Ascending aorta (tissue), 2 donors: ENCODE data around the gene CEP41. TPM values are rescaled to one million over a fixed set of nuclear protein-coding genes. Genes with fewer than 3 reads are reported as not detected.
A peak's percentile ranks its signal among the peaks of the same experiment; 100 is the strongest.

ENCODE experiments used
- DNase-seq, 2 donors: peaks; one replicate each; pipeline ENCODE4 v3.0.0-alpha.2; 2019; ENCODE audit warnings: low spot score in 2 of 2
- H3K27ac ChIP-seq, 2 donors: fragments of 200-600 bp; sonication (generic); one replicate each; pipeline ENCODE4 v1.5.1; 2016 to 2017; ENCODE audit warnings: mild to moderate bottlenecking in 1 of 2
- H3K27me3 ChIP-seq: fragments of 200-600 bp; sonication (generic); one replicate; pipeline ENCODE4 v1.5.1; 2017
- H3K36me3 ChIP-seq, 2 donors: fragments of 200-600 bp; sonication (generic); one replicate each; pipeline ENCODE4 v1.5.1; 2016
- H3K4me1 ChIP-seq, 2 donors: fragments of 200-600 bp; sonication (generic); one replicate each; pipeline ENCODE4 v1.5.1; 2016 to 2017; ENCODE audit warnings: mild to moderate bottlenecking in 1 of 2
- H3K4me3 ChIP-seq, 2 donors: fragments of 200-600 bp; sonication (generic); one replicate each; pipeline ENCODE4 v1.5.1; 2016 to 2017; ENCODE audit warnings: mild to moderate bottlenecking in 1 of 2
- H3K9me3 ChIP-seq, 2 donors: fragments of 200-600 bp; sonication (generic); one replicate each; pipeline ENCODE4 v1.5.1; 2016
- intact Hi-C: fragments of 100-400 bp; cut with DNase I; formaldehyde crosslinking; loops from one replicate; pipeline ENCODE4 v1.15.1; 2023
- total RNA-seq: library from RNA; depleted of rRNA; stranded (reverse); fragments of >200 nt; gene quantifications from one replicate; pipeline ENCODE4 v1.1.0, GENCODE V29; 2016
- TF ChIP-seq, protein P1 (sequence below), 3 experiments: fragments of 200-600 bp in 2 of 3; fragments of 450-650 bp in 1 of 3; sonication (generic) in 2 of 3; IDR thresholded peaks; one replicate each; pipeline ENCODE4 v1.5.1; 2016 to 2019; ENCODE audit warnings: antibody characterized with exemption in 3 of 3, mild to moderate bottlenecking in 1 of 3, moderate library complexity in 1 of 3

Gene CEP41
- total RNA-seq, 1 donor from 2014 or later = 4.3 TPM

DNA sequence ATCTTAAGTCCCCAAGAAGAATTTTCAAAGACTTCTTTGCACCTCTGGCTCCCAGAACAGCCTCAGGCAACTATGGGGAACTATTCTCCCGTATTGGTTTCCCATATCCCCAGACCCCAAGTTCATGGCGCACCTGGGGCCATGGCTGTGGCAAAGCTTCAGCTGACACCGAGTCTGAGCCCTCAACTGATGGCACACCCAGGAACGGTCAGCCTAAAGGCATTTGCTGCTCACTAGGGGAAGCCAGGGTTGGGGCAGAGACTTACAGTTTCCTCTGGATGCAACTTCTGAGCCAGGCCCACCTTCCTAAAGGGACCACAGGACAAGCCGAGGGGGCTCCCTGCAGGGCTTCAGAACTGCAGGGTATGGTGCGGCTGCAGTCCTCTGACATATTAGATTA is 74.3 kb downstream of the CEP41 start:
- peak in 1 of 2 donors; percentile 49 for DNase-seq
- no peaks in the 10 kb centered on the region for H3K36me3 ChIP-seq
- intact Hi-C loops = loop anchor here (10.0 kb wide), 1 partner anchor 298 kb away; the partner anchor contains the start of gene COPG2
- peaks cover 8 to 28% of the 10 kb centered on the region in 2 donors for H3K4me1 ChIP-seq
- no peak overlapping the region for H3K27ac ChIP-seq
- H3K4me3 ChIP-seq = no peak overlapping the region
- H3K27me3 ChIP-seq = no peaks in the 10 kb centered on the region
- TF ChIP-seq, protein P1, sequence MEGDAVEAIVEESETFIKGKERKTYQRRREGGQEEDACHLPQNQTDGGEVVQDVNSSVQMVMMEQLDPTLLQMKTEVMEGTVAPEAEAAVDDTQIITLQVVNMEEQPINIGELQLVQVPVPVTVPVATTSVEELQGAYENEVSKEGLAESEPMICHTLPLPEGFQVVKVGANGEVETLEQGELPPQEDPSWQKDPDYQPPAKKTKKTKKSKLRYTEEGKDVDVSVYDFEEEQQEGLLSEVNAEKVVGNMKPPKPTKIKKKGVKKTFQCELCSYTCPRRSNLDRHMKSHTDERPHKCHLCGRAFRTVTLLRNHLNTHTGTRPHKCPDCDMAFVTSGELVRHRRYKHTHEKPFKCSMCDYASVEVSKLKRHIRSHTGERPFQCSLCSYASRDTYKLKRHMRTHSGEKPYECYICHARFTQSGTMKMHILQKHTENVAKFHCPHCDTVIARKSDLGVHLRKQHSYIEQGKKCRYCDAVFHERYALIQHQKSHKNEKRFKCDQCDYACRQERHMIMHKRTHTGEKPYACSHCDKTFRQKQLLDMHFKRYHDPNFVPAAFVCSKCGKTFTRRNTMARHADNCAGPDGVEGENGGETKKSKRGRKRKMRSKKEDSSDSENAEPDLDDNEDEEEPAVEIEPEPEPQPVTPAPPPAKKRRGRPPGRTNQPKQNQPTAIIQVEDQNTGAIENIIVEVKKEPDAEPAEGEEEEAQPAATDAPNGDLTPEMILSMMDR (IDR thresholded peaks at IDR 0.05) = no peak
- no peaks in the 10 kb centered on the region for H3K9me3 ChIP-seq

DNA sequence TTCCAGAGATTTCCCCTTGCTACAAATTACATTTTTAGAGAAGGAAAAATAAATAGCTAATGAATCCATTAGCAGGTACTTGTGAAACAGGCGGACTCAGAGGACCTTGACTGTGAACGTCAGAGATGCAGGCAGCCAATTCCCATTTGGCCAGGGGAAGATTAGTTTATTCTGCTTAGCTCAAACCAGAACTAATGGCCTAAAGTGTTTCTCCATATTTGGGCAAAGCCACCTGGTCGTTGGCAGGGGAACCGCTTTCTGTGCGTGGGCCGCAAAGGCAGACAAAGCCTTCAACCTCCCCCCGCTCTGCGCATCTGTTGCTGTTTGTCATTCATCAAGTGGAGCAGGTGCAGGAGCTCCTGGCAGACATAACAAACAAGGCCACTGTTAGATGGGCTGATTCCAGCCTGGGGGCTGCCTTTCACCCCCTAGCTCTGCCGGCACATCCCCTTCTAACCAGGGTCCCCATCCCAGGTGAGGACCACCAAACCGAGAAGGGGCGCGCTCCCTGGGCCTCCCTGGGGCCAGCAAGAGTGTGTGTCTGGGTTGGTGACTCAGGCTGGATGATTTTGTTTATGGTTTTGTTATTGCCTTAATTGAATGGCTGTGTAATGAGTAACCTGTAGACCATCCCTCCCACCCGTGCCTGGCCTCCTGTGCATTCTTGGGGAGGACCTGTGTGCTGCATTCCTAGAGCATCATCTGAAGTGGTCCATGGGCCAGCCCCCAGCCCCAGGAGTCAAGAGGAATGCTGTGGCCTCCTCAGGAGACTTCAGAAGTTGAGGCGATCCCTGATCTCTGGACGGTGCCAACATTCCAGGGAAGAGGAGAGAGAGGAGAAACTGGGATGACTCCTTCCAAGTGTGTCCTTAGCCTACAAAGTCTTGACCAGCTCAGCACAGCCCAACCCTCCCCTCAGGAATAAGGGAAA is 75.0 kb downstream of the CEP41 start:
- H3K27me3 ChIP-seq = no peaks in the 10 kb centered on the region
- intact Hi-C loops = loop anchor here (10.0 kb wide), 1 partner anchor 299 kb away; the partner anchor contains the start of gene COPG2
- no peak overlapping the region for H3K27ac ChIP-seq
- H3K4me1 ChIP-seq = peaks cover 5 to 27% of the 10 kb centered on the region in 2 donors
- H3K9me3 ChIP-seq = no peaks in the 10 kb centered on the region
- no peaks in the 10 kb centered on the region for H3K36me3 ChIP-seq
- TF ChIP-seq, protein P1 (IDR thresholded peaks at IDR 0.05) = no peak
- no peak for DNase-seq
- H3K4me3 ChIP-seq = no peak overlapping the region

DNA sequence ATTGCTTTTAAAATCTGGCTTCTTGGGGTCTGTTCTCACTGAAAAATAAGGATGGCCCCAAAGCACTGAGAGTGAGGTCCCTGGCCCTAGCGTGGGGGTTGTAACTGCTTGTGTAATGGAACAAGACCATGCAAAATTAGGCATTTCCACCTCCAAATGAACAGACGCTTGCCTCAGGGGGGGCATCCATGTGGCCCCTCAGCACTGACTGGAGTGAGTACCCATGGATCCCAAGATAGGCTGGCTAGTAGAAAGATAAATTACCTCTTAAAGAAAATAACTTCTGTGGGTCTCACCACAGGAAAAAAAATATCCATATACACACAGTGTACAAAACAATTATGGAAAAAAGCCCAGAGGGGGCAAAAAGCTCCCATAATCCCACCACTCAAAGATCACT is 75.7 kb downstream of the CEP41 start:
- Histone ChIP-seq H3K4me1 (peaks cover 4 to 20% of the 10 kb centered on the region in 2 donors), H3K27me3 (no peaks in the 10 kb centered on the region), H3K27ac (no peak overlapping the region), H3K4me3 (no peak overlapping the region), H3K36me3 (no peaks in the 10 kb centered on the region), H3K9me3 (no peaks in the 10 kb centered on the region)
- TF ChIP-seq, protein P1 (IDR thresholded peaks at IDR 0.05) = no peak
- intact Hi-C loops = loop anchor here (10.0 kb wide), 1 partner anchor 300 kb away; the partner anchor contains the start of gene COPG2
- no peak for DNase-seq

DNA sequence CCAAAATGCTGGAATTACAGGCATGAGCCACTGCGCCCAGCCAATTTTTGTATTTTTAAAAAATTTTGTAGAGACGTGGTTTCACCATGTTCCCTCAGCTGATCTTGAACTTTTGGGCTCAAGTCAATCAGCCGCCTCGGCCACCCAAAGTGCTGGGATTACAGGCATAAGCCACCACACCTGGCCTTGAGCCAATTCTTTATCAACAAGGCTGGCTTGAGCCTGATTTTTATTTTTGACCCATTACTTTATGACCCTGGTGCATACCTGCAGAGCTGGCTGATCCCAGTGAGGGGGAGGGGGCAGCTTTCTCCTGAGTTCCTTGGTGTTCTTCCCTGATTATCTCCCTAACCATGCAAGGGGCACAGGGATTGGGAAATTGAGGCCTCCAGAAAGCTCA is 76.4 kb downstream of the CEP41 start:
- no peaks in the 10 kb centered on the region for H3K36me3 ChIP-seq
- H3K27ac ChIP-seq = peak overlapping the region in 1 of 2 donors; percentile 52
- H3K27me3 ChIP-seq = no peaks in the 10 kb centered on the region
- intact Hi-C loops = loop anchor here (5.0 to 10.0 kb wide), 2 partner anchors 33 to 300 kb away; partner anchors contain the start of gene COPG2
- H3K9me3 ChIP-seq = peaks cover 0 to under 1% of the 10 kb centered on the region in 2 donors
- no peak overlapping the region for H3K4me3 ChIP-seq
- H3K4me1 ChIP-seq = peaks cover 4 to 14% of the 10 kb centered on the region in 2 donors
- TF ChIP-seq, protein P1 (IDR thresholded peaks at IDR 0.05) = no peak
- no peak for DNase-seq

DNA sequence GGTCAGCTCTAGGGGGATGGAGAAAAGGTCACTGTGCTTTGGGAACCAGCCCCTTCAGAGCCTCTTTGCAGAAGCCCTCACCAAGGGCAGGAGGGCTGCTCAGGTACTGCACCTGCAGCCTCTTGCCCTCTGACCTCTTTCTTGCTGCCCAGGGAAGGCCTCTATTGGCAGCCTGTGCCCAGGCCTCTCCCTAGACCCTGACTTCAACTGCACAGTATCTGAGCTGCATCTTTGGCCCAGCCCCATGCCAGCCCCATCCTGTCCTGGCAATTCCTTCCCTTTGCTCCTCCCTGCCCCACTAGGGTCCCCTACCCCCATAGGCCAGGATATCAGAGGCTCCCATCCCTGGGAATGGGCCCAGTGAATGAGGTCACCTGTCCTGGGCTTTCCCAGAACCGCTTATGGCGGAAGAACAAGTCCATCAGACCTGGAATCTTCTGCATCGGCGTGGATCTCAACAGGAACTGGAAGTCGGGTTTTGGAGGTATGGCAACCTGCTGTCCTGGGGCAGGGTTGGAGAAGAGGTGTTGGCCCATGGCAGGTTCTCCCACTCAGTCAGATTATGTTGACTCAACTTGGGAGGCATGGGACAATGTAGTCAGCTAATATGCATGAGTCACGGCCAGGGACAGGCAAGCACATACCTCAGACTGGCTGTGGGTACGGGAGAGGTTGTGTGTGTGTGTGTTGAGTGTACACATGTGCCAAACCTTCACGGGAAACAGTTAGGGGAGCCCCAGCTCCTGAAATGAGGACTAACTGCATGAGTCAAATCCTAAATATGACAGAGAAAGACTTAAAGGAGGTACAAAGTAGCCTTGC is 77.6 kb downstream of the CEP41 start:
- Histone ChIP-seq H3K36me3 (no peaks in the 10 kb centered on the region), H3K27me3 (no peaks in the 10 kb centered on the region), H3K27ac (peak overlapping the region; percentile 52 to 56), H3K4me3 (no peak overlapping the region), H3K4me1 (peaks cover 0 to 10% of the 10 kb centered on the region in 2 donors), H3K9me3 (peaks cover 0 to 5% of the 10 kb centered on the region in 2 donors)
- TF ChIP-seq, protein P1 (IDR thresholded peaks at IDR 0.05) = no peak
- intact Hi-C loops = loop anchor here (5.0 to 10.0 kb wide), 2 partner anchors 34 to 302 kb away; partner anchors contain the start of gene COPG2
- peak; percentile 41 to 87 for DNase-seq
